ENCODE results near the gene GCNT2. TPM values are rescaled to one million over a fixed set of nuclear protein-coding genes. Genes with fewer than 3 reads are reported as not detected.

Gene GCNT2
- total RNA-seq, 1 donor from 2014 or later = 17.5 TPM

GRCh38 chr6:10547809-10548208, 26.7 kb downstream of the GCNT2 start:
- no peak overlapping the region for H3K4me3 ChIP-seq (ENCODE audit: low read depth, low read length)
- TF ChIP-seq CTCF (conservative IDR thresholded peaks at IDR 0.05; ENCODE audit: low read depth, low read length) = no peak
- DNase-seq (ENCODE audit: low read depth) = no peak

GRCh38 chr6:10550764-10551163, 29.6 kb downstream of the GCNT2 start:
- DNase-seq (ENCODE audit: low read depth) = no peak
- no peak overlapping the region for H3K4me3 ChIP-seq (ENCODE audit: low read depth, low read length)
- TF ChIP-seq CTCF (conservative IDR thresholded peaks at IDR 0.05; ENCODE audit: low read depth, low read length) = no peak

GRCh38 chr6:10552270-10552810, 31.2 kb downstream of the GCNT2 start:
- DNase-seq (ENCODE audit: low read depth) = no peak
- no peak overlapping the region for H3K4me3 ChIP-seq (ENCODE audit: low read depth, low read length)
- no peak for TF ChIP-seq CTCF (conservative IDR thresholded peaks at IDR 0.05; ENCODE audit: low read depth, low read length)

DNA sequence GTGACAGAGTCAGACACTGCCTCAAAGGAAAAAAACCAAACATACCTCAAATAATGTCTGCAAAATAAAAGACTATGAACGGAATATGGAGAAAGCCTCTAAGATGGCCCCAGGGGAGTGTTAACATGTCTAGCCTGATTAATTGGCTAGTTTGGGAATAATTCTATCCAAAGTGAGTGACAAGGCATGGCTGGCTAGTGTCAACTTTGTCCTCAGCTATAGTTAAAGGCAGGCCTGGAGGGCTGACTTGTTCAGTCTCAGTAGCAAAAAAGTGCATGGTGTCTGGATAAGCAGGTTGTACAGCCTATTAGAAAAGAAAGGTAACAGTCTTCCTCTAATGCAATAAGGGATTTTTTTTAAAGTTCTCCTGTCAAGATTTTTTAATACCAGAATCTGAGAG, 32.7 kb downstream of the GCNT2 start:
- H3K4me3 ChIP-seq (ENCODE audit: low read depth, low read length) = no peak overlapping the region
- DNase-seq (ENCODE audit: low read depth) = no peak
- no peak for TF ChIP-seq CTCF (conservative IDR thresholded peaks at IDR 0.05; ENCODE audit: low read depth, low read length)

DNA sequence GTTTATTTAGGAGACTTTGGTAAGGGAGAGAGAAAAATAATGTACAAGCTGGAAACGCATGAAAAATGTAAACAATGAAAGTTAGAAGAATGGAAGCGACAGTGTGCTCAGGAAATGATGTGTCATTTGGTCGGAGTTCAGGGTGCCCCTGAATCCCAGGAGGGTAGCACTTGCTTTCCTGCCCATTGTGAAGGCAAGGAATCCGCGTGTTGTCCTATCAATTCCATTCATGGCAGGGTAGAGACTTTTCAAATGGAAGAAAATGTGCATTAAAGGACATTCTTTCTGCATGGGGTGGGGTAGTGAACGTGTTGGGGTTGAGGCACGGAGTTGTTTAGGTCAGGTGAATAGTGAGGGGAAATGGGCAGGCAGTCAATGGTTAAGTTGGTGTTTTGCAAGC, 33.7 kb downstream of the GCNT2 start:
- no peak for DNase-seq (ENCODE audit: low read depth)
- TF ChIP-seq CTCF (conservative IDR thresholded peaks at IDR 0.05; ENCODE audit: low read depth, low read length) = no peak
- no peak overlapping the region for H3K4me3 ChIP-seq (ENCODE audit: low read depth, low read length)

GRCh38 chr6:10555625-10556309, 34.6 kb downstream of the GCNT2 start:
- H3K4me3 ChIP-seq (ENCODE audit: low read depth, low read length) = no peak overlapping the region
- no peak for TF ChIP-seq CTCF (conservative IDR thresholded peaks at IDR 0.05; ENCODE audit: low read depth, low read length)
- DNase-seq (ENCODE audit: low read depth) = no peak

DNA sequence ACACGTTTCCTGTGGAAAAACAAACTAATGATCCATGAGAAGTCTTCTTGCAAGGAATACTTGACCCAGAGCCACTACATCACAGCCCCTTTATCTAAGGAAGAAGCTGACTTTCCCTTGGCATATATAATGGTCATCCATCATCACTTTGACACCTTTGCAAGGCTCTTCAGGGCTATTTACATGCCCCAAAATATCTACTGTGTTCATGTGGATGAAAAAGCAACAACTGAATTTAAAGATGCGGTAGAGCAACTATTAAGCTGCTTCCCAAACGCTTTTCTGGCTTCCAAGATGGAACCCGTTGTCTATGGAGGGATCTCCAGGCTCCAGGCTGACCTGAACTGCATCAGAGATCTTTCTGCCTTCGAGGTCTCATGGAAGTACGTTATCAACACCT, 35.4 kb downstream of the GCNT2 start:
- no peak for DNase-seq (ENCODE audit: low read depth)
- no peak overlapping the region for H3K4me3 ChIP-seq (ENCODE audit: low read depth, low read length)
- TF ChIP-seq CTCF (conservative IDR thresholded peaks at IDR 0.05; ENCODE audit: low read depth, low read length) = no peak

All from epithelial cell of proximal tubule (primary cell).